ENCODE results near the gene SAMD14.

DNA sequence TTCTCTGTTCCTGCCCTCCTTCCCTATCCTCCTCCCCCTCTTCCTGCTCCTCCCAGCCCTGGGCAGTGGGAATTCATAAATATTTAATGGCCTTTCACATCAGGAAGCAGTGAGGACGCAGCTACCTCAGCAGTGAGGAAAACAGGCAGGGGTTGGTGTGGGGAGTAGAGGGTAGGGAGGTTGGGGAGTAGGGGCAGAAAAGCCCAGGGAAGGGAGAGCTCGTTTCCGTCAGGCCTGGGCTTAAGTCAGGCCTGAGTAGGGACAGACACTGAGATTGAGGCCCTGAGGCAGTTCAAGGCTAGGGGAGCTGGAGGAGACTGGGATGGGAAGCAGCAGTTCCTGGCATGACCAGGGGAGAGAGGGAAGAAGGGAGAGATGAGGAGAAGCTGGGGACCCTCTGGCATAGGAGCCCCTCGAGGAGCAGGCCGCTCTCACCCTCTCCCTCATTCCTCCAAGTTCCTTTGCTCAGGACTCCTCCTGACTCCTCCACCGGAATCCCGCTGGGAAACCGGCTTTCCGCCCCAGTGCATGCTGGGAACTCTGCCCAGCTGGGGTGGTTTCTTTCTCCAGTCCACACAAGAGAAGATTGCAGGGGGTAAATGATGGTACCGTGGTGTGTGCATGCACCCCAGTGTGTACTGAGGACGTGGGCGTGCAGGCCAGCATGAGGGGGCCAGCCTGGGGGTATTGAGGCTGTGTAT, 6.2 kb downstream of the SAMD14 start:
- TF ChIP-seq, protein P1, sequence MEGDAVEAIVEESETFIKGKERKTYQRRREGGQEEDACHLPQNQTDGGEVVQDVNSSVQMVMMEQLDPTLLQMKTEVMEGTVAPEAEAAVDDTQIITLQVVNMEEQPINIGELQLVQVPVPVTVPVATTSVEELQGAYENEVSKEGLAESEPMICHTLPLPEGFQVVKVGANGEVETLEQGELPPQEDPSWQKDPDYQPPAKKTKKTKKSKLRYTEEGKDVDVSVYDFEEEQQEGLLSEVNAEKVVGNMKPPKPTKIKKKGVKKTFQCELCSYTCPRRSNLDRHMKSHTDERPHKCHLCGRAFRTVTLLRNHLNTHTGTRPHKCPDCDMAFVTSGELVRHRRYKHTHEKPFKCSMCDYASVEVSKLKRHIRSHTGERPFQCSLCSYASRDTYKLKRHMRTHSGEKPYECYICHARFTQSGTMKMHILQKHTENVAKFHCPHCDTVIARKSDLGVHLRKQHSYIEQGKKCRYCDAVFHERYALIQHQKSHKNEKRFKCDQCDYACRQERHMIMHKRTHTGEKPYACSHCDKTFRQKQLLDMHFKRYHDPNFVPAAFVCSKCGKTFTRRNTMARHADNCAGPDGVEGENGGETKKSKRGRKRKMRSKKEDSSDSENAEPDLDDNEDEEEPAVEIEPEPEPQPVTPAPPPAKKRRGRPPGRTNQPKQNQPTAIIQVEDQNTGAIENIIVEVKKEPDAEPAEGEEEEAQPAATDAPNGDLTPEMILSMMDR (IDR thresholded peaks at IDR 0.05) = no peak
- TF ChIP-seq POLR2A (IDR thresholded peaks at IDR 0.05) = no peak

Measured in Peyer's patch (tissue), 4 donors.